GM13977 (cell line): Measurements from ENCODE around the gene NKAIN2.

Source experiments
- DNase-seq: peaks from one replicate; pipeline ENCODE4 v3.0.0; 2012; ENCODE audit warnings: low spot score
- in situ Hi-C: fragments of 300-500 bp; cut with MboI; formaldehyde crosslinking; loops from one replicate; pipeline ENCODE4 v1.12.0; 2022; ENCODE audit warnings: low sequenced_read_pairs, low pct_unique_long_range_greater_than_20kb, mixed read lengths, inconsistent platforms; ENCODE audit not compliant: unreplicated experiment
- TF ChIP-seq, protein P1 (sequence below): IDR thresholded peaks from 2 replicates; pipeline ENCODE4 v1.5.1; 2012; ENCODE audit warnings: mild to moderate bottlenecking, control low read depth; ENCODE audit not compliant: insufficient read depth; ENCODE audit errors: extremely low read depth, missing control alignments

Gene NKAIN2

DNA sequence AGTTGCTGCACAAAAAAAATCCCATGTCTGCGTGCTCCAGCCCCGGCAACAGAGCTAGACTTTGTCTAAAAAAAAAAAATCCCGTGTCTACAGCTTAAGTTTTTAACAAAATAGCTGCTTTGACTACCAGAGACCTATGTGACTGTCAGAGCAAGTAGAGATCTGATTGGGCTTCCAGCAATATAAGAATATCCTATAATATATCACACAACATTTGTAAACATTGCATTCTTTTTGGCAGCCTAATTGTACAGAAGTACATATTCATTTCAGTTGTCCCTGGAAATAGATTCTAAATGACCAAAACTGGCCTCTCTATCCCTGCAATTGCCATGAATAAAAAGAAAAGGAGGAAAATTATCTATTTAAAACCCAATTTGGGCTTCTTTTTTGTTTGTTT lies 1019.1 kb downstream of the NKAIN2 start:
- TF ChIP-seq, protein P1, sequence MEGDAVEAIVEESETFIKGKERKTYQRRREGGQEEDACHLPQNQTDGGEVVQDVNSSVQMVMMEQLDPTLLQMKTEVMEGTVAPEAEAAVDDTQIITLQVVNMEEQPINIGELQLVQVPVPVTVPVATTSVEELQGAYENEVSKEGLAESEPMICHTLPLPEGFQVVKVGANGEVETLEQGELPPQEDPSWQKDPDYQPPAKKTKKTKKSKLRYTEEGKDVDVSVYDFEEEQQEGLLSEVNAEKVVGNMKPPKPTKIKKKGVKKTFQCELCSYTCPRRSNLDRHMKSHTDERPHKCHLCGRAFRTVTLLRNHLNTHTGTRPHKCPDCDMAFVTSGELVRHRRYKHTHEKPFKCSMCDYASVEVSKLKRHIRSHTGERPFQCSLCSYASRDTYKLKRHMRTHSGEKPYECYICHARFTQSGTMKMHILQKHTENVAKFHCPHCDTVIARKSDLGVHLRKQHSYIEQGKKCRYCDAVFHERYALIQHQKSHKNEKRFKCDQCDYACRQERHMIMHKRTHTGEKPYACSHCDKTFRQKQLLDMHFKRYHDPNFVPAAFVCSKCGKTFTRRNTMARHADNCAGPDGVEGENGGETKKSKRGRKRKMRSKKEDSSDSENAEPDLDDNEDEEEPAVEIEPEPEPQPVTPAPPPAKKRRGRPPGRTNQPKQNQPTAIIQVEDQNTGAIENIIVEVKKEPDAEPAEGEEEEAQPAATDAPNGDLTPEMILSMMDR, result no peak
- DNase-seq, result no peak
- in situ Hi-C loops, result no loop called here

DNA sequence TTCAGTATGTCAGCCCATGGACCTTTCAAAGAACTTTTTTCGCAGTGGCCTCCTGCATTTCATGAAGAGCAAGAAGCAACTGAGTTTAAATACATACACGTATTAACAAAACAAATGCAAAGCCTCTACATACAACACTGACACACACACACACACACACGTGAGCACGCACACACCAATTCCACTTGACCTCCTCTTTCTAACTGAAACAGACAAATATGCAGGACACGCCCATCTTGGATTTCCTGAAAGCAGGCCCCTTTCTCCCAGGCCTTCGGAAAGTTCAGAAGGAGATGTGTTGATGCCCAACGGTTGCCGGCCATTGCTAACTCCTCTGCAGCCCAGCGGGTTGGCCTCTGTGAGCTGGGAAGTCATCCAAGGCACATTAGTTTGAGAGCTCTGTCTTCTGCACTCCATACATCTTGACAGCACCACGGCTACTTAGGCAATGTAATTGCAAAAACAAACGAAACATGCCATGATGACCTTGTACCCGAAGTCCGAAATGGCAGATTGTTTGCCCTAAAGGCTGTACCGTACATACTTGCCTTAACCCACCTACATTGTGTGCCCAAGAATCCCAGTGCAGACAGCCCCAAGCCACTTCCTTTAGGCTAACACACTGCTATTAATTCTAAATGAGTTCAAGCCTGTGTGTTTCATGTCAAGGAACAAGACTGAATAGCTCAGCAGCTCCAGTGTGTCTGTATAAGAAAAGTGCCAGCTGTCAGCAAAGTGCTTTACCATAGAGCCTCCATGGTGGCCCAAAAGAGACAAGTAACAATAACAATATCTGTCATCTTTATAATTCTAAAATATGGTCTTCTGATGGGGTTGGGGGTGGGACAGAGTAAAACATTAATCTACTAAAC lies 1019.8 kb downstream of the NKAIN2 start:
- TF ChIP-seq, protein P1, result no peak
- no peak for DNase-seq
- in situ Hi-C loops, result no loop called here

DNA sequence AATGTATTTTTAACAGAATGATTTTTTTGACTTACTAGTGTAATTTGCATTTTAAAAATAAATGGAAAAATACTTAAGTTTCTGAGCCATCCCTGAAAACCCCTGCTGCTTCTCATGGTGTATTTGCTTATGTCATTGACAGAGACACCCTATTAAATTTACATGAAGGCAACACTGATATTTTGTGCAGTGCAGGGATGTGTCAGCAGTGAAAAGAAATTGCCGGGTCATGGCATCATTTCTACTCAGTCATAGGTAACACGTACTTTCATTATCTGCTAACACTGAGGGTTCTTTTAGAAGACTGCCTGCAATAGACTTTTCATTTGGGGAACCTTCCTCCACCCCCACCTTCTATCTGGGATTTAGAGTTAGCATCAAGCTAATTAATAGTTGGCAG lies 1021.9 kb downstream of the NKAIN2 start:
- TF ChIP-seq, protein P1, result no peak
- no peak for DNase-seq
- in situ Hi-C loops, result no loop called here

DNA sequence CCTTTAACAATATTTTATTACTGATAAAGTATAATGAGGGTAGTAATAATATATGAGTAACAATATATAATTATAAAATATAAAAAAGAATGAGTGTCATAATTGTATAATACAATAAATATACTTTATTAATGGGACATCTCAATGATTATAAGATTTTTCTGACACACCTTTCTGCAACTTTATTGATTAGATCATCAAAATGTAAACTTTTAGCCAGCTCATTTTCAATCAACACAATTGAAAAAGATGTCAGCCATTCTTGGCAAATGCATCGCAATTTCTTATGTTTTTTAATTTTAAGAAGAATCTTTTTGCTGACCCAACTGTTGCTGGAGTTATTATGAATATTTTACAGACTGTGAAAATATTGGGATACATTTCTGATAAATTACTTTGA lies 1026.2 kb downstream of the NKAIN2 start:
- TF ChIP-seq, protein P1, result no peak
- no peak for DNase-seq
- in situ Hi-C loops, result no loop called here

DNA sequence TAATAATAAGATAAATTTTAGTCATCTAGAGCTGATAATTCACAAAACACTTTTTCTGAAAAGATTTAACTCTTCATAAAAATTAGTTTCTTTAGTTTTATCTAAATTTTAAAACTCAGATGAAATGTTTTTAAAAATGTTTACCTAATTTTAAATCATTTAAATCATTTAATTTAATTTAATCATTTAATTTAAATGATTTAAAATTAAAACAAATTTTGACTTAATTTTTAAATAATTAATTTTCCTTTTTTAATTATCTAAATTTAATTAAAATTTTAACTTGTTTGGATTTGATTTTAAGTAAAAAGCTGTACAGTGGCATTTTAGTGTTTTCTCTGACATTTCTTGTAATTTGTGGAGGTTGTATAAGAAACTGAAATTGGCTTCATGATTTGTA lies 1026.8 kb downstream of the NKAIN2 start:
- in situ Hi-C loops, result no loop called here
- TF ChIP-seq, protein P1, result no peak
- DNase-seq, result no peak

DNA sequence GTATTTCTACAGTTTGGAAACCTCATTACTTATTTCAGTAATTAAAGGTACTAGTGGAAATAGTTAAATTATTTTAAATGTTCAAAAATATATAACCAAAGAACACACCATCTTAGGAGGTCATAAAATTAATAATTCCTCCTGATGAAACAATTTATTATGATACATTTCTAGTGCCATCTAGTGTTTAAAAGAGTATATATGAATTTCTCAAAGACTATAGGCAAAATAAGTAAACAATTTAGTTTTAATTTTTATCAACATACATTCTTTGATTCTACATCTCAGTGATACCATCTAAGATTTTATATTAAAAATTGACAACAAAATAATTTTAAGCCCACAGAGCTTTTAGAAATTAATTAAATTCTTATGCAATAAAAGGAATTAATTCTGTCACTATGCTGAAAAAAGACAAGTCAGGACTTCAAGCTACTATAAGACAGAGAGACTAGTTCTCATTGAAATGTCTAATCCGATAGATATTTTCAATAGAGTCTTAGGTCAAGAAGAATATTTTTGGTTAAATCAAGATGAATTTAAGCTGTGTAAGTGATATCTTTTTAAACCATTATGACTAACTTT lies 1050.8 kb downstream of the NKAIN2 start:
- TF ChIP-seq, protein P1, result peak; percentile 3
- in situ Hi-C loops, result no loop called here
- no peak for DNase-seq
